ENCODE measurements around the gene PCED1B.
"Not testable (repeated sequence)": the region's sequence is repeated elsewhere in the genome, so short reads cannot be mapped to it uniquely, and the experiment has no call there.

PCED1B gene

DNA sequence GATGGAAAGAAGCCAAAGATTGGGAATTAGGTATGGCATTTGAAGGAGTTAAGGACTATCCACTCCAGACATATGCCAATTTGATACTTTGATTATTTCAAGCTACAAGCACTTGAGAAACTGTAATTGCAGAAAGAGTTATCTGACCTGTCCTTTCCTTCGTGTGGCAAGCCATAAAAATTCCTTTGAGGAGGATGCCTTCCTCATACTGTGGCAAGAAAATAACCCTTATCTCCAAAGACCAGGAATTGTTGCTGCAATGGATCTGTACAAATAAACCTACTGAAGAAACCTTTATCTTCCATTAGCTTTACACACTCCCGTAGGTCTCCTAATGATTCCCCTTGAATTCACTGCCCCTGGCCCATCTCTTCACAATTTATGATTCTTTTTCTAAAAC is 165.4 kb downstream of the PCED1B start:
- no peak for DNase-seq

DNA sequence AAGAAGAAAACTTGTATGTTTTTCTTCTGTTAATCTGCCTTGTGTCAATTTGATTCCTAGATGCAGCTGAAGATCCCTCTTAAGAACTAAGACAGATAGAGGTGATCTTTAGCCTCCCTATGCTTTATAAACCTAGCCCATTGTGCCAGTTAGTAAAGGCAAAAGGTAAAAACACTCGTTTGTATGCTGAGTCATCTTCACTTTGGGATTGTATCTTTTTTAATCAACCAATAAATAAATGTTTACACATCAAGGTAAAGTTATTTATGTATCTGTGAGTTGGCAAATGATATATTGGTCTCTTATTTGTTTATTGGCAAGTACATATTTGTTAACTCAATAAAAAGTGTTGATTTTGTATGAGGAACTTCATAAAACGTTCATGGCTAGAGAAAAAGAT is 166.2 kb downstream of the PCED1B start:
- DNase-seq = no peak

GRCh38 chr12:47247418-47247817 is 168.0 kb downstream of the PCED1B start:
- DNase-seq = no peak

- DNase-seq = no peak
Observed at GRCh38 chr12:47249082-47249481, 169.7 kb downstream of the PCED1B start.

DNA sequence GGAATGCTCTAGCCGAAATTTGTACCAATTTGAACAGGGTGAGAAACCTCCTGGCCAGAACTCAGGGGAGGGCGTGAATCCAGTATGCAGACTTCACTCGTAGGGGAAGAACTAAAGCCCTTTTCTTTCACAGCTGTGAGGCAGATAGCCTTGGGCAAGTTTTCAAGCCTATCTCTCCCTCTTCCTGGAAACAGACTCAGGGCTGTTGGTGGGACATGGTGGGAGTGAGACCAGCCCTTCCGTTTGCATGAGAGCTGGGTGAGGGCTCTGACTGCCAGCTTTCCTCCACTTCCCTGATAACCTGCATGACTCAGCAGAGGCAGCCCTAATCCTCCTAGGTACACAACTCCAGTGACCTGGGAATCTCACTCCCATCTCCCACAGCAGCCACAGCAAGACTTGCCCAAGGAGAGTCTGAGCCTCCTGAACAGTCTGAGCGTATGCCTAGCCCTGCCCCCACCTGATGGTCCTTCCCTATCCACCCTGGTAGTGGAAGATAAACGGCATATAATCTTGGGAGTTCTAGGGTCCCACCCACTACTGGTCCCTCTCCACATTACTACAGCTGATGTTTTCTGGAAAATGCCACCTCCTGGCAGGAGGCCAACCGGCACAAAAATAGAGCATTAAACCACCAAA is 170.4 kb downstream of the PCED1B start:
- DNase-seq = no peak

DNA sequence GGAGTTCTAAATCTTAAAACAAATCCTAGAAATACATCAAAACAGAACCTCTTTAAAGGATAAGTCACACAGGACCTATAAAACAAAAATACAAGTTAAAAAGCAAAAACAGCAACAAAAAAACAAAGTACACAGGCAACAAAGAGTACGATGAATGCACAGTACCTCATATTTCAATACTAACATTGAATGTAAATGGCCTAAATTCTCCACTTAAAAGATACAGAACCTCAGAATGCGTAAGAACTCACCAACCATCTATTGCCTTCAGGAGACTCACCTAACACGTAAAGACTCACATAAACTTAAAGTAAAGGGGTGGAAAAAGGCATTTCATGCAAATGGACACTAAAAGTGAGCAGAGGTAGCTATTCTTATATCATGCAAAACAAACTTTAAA is 172.5 kb downstream of the PCED1B start:
- no peak for DNase-seq

GRCh38 chr12:47264951-47265350 is 185.5 kb downstream of the PCED1B start:
- no peak for DNase-seq

GRCh38 chr12:47265391-47265790 is 186.0 kb downstream of the PCED1B start:
- no peak for DNase-seq

- DNase-seq = no peak
Observed at GRCh38 chr12:47267571-47267970, 188.2 kb downstream of the PCED1B start.

DNA sequence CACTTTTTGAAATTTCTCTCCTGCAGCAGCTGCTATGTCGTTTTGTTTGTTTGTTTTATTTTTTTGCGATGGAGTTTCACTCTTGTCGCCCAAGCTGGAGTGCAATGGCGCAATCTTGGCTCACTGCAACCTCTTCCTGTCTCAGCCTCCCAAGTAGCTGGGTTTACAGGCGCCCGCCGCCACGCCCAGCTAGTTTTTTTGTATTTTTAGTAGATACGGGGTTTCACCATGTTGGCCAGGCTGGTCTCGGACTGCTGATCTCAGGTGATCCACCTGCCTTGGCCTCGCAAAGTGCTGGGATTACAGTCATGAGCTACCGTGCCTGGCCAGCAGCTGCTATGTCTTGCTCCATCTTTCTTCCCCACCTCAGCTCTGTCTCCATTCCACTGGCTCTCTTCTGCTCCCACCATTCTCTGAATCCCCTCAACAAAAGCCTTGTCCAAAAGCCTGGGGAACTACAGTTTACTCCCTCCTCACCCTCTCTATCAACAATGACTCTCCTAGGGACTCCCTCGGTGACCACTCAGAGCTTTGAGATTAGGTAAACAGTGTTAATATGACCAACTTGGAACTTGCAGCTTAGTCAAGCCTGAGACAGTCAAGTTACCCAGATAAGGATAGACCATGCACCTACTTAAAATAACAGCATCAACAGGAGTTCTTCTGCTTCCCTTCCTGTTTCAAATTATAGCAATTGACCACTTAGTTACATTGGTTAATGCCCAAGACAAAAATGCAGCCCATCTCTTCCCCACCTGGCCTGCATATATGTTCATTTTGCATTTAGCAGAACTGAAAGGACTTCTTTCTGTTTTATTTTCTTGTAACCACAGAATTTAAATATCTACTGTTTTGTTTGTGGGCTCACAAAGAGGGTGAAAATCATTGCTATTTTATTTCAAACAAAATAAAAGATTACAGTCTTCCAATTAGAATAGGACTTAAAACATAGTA is 189.4 kb downstream of the PCED1B start:
- DNase-seq = no peak

GRCh38 chr12:47269916-47270315 is 190.5 kb downstream of the PCED1B start:
- no peak for DNase-seq

- DNase-seq = no peak
Observed at GRCh38 chr12:47270782-47271664, 191.6 kb downstream of the PCED1B start.

DNA sequence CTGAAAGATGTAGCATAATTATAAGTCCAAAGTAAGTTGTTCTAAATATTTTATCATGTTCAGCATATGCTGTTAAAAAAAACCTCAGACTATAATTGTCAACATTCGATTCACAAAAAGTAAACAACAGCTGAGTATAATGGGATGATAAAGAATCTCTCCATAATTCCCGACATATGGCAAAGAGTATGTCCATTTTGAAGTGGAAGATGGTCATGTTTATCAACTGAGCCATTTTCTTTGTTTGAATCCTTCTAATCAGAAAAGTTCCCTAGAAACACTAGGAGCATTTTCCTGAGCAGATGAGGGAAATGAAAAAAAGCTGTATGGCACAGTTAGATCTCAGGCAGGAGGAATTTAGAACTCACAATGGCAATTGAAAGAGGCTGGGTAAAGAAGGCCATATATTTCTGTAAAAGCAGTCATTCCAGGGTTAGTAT is 192.4 kb downstream of the PCED1B start:
- no peak for DNase-seq

DNA sequence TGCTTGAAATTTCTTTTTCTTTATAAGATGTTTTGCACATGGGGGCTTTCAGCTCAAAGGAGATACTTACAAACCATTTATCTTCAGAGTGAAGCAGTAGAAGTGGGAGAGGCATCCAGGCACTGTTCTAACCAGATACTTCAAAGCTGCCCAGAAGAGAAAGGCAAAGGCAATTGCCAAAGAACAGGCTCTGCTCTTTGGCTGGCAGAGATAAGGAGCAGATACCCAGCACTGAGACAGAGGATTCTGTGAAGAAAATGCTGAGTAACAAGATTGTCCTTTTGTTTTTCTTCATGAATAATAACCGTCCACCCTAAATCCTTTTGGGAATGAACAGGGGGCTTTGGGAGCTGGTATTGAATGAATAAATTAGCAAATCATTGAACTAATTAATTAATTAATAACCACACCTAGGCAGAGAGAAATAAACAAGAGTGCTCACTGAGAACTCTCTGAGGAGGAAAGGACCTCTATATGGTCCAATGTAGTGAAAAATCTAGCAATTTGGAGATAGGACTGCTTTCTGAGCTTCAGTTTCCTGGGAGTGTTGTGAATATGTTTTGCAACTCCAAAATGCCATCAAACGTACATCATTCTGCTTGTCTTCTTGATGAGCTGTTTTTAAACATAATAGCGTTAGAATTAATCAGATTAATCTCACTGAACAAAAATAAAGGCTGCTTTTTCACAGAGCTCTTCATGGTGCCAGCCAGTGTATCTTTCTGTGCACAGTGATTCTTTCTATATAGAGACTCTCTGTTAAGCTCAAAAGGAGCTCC is 193.2 kb downstream of the PCED1B start:
- DNase-seq = no peak

DNA sequence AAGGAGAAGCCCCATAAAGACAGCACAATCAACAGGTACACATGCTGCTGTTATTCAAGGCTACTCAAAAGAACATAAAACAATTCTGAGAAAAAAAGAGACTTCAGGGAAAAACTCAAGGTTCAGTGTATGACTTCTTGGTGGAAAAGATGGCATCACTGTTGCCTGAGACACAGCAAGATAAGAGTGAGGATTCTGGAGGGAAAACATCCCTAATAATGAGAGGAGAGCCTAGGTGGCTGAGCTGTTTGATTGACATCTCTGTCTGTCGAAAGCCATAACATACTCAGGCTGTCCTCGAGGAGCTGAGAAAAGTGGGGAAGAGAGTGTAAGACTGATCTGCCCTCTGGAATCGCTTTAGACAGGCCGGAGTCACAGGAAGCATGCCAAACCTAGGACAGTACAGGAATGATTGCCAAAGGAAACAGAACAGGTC is 193.8 kb downstream of the PCED1B start:
- DNase-seq = no peak

DNA sequence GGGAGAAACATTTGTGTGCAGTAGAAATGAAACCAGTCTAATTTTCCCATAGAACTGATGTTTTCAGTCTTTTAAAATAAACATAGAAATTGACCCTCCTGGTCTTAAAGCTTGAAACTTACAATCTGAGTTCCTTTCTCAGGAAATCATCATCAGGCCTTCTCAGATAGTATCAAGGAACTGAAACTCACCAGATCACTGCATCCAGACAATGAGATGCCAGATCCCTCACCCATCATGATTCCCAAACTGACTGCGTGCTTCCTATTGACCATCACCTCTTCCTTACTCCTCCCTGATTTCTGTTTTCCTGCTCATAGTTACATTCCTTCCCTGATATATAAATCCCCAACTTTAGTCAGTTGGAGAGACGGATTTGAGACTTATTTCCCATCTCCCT is 195.3 kb downstream of the PCED1B start:
- no peak for DNase-seq

DNA sequence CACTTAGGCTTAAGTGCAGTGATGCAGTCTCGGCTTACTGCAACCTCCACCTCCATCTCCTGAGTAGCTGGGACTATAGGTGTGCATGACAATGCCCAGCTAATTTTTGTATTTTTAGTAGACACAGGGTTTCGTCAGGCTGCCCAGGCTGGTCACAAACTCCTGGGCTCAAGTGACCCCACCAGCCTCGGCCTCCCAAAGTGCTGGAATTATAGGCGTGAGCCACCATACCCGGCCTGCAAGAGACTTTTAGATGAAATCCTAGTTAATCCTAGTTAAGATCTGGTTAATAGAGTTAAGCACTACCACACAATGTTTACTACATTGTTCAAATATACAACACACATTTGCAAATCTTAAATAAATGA is 196.8 kb downstream of the PCED1B start:
- DNase-seq = no peak

DNA sequence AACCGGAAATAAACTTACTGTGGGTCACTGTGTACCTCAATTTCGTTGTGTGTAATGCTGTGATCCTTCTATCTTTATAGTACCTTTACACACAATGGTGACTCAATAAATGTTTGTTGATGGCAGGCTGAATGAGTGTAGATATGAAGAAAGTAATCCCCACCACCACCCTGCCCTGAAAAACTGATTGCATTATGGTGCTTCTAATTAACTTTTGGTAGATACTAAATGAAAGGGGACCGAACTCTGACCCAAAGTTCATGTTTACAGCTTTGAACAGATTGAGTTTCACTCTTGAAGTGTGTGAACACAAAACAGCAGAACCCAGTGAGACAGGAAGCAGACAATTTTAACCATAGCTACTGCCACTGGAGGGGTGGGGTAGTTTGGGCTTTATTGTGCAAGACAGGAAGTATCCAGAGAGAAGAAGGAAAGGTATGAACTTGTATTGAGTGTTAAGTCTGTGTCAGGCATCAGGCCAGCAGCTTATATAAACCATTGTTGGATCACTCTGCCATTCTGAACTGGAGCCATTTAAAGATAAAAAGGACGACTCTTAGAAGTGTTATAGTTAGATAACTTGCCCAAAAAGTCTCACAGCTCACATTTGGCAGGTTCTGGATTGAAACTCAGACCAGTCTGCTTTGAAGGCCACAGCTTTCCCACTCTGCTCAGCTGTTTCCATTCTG is 197.3 kb downstream of the PCED1B start:
- DNase-seq = peak; percentile 24 to 28 (median 27)

DNA sequence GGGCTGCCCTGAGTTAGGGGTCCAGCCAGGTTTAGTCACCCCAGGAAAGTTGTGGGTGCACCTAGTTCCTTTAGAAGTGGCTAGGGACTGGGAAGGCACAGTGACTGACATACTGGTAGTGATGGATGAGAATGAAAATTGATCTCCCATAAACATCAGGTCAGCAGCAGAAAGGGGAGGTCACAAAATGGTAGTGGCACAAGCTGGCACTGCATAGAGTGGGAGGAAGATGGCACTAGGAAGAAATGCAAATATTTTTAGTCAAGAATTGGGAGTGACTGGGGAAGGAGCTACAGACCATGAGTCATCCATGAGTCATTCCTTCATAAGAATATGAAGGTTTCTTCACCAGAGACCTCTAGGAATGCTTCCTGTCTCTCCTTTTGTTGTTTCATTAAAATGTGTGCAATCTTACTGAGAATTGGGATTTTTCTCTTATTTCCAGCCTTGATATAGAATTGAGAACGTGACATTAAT is 198.6 kb downstream of the PCED1B start:
- DNase-seq = peak; percentile 86 to 97 (median 97)

GRCh38 chr12:47279758-47280157 is 200.3 kb downstream of the PCED1B start:
- not testable (repeated sequence) for DNase-seq

DNA sequence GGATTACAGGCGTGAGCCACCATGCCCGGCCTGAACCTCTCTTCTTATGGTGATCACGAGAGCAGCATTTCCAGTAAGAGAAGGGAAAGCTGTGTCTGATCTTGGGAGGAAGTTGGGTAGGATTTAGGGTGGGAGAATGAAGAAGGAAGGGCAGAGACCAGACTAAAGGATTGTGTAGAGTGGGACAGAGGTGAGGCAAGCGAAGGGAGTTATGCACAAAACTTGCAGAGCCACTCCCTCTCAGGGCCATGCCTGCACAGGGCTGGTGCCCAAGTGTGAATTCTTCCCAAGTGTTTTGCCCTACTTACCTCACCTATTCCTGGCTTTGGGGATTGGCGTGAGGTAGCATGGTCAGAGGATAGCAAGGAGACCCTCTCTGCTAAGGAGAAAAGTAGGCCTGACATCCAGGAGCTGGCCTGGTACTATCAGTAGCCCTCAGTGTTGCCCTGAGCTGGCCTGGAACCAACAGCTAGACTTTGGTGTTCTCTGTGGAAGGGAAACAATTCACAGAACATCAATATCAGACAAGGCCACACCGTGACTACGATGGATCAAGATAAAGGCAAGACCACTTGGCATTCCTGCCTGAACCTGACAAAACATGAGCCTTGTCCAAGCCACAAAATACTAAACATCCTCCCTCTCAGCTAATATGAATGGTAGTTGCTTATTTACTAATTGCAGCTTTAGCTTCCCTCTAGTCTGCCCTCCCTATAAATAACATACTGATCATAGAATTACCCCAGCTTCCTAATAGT is 201.3 kb downstream of the PCED1B start:
- DNase-seq = no peak

Data from suppressor macrophage treated with lipopolysaccharide for 1 hour (primary cell).